GM21619 (cell line): ENCODE results near the gene GABBR2.

Source experiments
- ATAC-seq: cut with Tn5 transposase; IDR thresholded peaks from one replicate; pipeline ENCODE4 v1.9.1; 2021; ENCODE audit not compliant: unreplicated experiment

GABBR2 gene

GRCh38 chr9:98247831-98248657 is 460.7 kb downstream of the GABBR2 start:
- ATAC-seq, result no peak

GRCh38 chr9:98242426-98242825 is 466.3 kb downstream of the GABBR2 start:
- no peak for ATAC-seq

DNA sequence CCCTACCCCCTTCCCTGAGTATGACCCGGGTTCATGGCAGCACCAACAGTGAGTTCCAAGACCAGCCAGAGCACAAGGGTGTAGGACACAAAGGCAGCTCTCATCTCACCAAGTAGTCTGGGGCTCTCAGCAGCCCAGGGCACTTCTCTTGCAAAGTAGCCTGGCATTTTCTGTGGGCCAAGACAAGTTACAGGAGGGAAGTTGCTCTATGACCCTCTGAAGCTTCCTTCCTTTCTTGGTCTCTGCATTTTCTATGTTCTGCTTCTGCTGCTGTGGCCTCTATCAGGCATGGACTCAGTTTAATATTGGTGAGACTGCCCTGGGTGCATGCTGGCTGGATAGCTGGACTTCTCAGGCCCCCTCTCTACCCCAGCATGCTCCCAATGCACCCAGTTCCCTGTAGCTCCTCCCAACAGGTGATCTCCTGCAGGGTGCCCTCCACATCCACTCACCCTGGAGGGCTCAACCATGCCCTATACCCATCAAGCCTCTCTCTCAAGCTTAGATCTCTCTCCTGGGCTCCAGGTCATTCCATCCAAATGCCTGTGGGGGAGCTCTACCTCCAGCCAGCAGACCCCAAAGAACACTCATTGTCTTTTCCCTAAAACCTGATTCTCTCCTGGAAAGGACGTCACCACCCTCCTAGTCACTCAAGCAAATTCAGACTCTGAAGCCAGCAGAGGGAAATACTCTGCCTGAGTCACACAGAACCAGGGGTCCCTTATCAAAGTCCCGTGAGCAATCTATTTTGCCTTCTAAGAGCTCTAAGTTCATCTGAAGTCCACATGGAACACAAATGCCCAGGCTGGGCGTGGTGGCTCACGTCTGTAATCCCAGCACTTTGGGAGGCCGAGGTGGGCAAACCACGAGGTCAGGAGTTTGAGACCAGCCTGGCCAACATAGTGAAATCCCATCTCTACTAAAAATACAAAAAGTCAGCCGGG is 467.1 kb downstream of the GABBR2 start:
- ATAC-seq, result no peak

DNA sequence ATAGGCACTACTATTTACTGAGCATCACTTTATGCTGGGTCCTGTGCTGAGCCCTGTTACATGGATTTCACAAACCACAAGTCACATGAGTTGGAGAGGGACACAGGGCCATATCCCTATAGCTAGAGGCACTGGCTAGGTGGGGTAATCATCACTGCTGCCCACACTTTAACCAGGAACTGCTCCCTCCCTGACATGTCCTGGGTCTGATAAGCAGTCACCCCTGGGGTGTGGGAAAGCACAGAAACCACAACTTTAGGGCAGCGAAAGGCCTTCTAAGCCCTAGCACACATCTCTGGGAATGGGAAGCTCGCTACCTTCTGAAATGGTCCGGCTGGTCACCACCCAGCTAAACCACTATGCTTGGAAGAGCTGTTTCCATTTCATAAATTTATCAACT is 468.3 kb downstream of the GABBR2 start:
- ATAC-seq, result no peak
